Testis (tissue), 3 donors: ENCODE results near the gene SLC51B. TPM values are rescaled to one million over a fixed set of nuclear protein-coding genes. Genes with fewer than 3 reads are reported as not detected.
"Not testable (repeated sequence)": the region's sequence is repeated elsewhere in the genome, so short reads cannot be mapped to it uniquely, and the experiment has no call there.

ENCODE experiments used
- DNase-seq: peaks from one replicate; pipeline ENCODE4 v3.0.0-alpha.2; 2019
- H3K27ac ChIP-seq, 2 donors: fragments of 200-600 bp; sonication (generic); one replicate each; pipeline ENCODE4 v1.5.1; 2019
- H3K27me3 ChIP-seq: fragments of 200-600 bp; sonication (generic); one replicate; pipeline ENCODE4 v1.5.1; 2019
- H3K36me3 ChIP-seq: fragments of 200-600 bp; sonication (generic); one replicate; pipeline ENCODE4 v1.5.1; 2017; ENCODE audit warnings: low read depth; ENCODE audit errors: missing control alignments
- H3K4me1 ChIP-seq: fragments of 200-600 bp; sonication (generic); one replicate; pipeline ENCODE4 v1.5.1; 2019
- H3K4me3 ChIP-seq, 2 donors: fragments of 200-600 bp; sonication (generic); one replicate each; pipeline ENCODE4 v1.5.1; 2017 to 2019
- H3K9me3 ChIP-seq: fragments of 200-600 bp; sonication (generic); one replicate; pipeline ENCODE4 v1.5.1; 2017
- POLR2A ChIP-seq: fragments of 450-650 bp; IDR thresholded peaks from one replicate; pipeline ENCODE4 v1.6.1; 2017; ENCODE audit warnings: antibody characterized with exemption, mild to moderate bottlenecking, moderate library complexity
- WGBS, 2 donors: methylation state at CpG; one replicate each; pipeline ENCODE4 v1.1.5; 2018; 5-methylcytosine and 5-hydroxymethylcytosine counted together
- intact Hi-C: fragments of 100-400 bp; cut with DNase I; formaldehyde crosslinking; loops from one replicate; pipeline ENCODE4 v1.15.1; 2023; ENCODE audit warnings: low total_unique reads
- polyA plus RNA-seq: library from polyadenylated mRNA; stranded (reverse); fragments of 350-450 nt; fragmentation: Illumina TruSeq; extraction: RNeasy Lipid Tissue Mini Kit (QIAGEN cat#74804); gene quantifications from one replicate; pipeline ENCODE4 v1.2.3, GENCODE V29; 2014; ENCODE audit warnings: low read depth, low replicate concordance; ENCODE audit not compliant: insufficient read depth
- total RNA-seq, 2 donors: library from RNA; depleted of rRNA; stranded (reverse); fragments of >200 nt; gene quantifications; one replicate each; pipeline ENCODE4 v1.2.3, GENCODE V29; 2016
- TF ChIP-seq, protein P1 (sequence below), 3 experiments: fragments of 450-650 bp in 2 of 3; fragments of 200-600 bp in 1 of 3; sonication (generic) in 1 of 3; IDR thresholded peaks; one replicate each; pipeline ENCODE4 v1.5.1; 2016 to 2019; ENCODE audit warnings: antibody characterized with exemption in 3 of 3, mild to moderate bottlenecking in 2 of 3, moderate library complexity in 1 of 3

The SLC51B gene
- total and polyA plus RNA-seq, 3 donors from 2014 or later = 1.1 to 13.6 (median 3.8) TPM

DNA sequence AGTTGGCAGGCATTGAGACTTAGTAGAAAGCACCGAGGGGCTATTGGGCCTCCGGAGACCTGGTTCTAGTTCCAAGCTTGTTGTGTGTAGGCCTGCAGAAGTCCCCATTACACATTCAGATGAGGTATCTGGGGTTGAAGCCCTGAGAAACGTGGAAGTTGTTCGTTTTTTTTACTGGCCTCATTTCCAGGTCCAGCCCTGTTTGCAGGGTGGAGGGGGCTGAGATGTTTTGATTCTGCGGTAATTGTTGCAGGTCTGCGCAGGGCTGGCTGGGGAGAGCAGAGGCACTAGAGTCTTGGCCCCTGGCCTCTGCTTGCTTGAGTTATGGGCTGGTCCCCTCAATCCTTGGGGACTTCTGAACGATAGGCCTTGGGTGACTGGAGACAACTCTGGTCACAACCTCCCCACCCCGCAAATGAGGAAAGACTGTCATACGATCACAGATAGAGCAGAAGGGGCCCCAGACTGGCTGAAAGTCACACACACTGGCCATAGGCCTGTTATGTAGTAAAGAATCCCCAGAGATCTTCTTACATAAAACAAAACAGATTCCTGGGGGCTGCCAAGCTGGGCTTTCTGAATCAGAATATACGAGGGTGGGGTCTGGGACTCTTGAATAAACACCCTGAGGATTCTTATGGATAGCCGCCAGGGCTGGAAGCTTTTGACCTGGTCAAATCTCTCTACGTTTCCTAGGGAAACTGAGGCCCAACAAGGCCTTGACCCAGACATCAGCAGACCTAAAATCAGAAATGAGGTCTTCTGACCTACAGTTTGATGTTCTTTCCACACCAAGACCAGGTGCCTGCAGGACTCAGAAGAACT lies 47.0 kb downstream of the SLC51B start:
- intact Hi-C loops = no loop called here
- WGBS, 2 donors = 63 to 71% methylated on average over 10 to 12 of the region's 12 CpGs

GRCh38 chr15:65092911-65093792 lies 48.0 kb downstream of the SLC51B start:
- H3K27ac ChIP-seq = no peak overlapping the region
- no peak for DNase-seq
- intact Hi-C loops = no loop called here

More for the DNA sequence above, 47.0 kb downstream of the SLC51B start:
- no peak overlapping the region for H3K27ac ChIP-seq
- H3K9me3 ChIP-seq = no peaks in the 10 kb centered on the region
- no peak for TF ChIP-seq POLR2A
- TF ChIP-seq, protein P1, sequence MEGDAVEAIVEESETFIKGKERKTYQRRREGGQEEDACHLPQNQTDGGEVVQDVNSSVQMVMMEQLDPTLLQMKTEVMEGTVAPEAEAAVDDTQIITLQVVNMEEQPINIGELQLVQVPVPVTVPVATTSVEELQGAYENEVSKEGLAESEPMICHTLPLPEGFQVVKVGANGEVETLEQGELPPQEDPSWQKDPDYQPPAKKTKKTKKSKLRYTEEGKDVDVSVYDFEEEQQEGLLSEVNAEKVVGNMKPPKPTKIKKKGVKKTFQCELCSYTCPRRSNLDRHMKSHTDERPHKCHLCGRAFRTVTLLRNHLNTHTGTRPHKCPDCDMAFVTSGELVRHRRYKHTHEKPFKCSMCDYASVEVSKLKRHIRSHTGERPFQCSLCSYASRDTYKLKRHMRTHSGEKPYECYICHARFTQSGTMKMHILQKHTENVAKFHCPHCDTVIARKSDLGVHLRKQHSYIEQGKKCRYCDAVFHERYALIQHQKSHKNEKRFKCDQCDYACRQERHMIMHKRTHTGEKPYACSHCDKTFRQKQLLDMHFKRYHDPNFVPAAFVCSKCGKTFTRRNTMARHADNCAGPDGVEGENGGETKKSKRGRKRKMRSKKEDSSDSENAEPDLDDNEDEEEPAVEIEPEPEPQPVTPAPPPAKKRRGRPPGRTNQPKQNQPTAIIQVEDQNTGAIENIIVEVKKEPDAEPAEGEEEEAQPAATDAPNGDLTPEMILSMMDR (IDR thresholded peaks at IDR 0.05) = no peak
- H3K4me1 ChIP-seq = peaks cover 60% of the 10 kb centered on the region
- H3K27me3 ChIP-seq = no peaks in the 10 kb centered on the region
- H3K36me3 ChIP-seq = no peaks in the 10 kb centered on the region
- no peak overlapping the region for H3K4me3 ChIP-seq
- no peak for DNase-seq

DNA sequence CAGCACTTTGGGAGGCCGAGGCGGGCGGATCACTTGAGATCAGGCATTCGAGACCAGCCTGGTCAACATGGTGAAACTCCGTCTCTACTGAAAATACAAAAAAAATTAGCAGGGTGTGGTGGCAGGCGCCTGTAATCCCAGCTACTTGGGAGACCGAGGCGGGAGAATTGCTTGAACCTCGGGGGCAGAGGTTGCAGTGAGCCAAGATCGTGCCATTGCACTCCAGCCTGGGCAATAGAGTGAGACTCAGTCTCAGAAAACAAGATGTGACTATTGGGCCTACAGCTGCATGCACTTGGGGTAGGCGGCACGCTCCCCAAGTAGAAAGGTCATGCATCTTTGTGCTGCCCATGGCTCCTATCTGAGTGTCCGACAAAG lies 48.6 kb downstream of the SLC51B start:
- H3K27ac ChIP-seq, H3K36me3 ChIP-seq, H3K9me3 ChIP-seq, DNase-seq, H3K27me3 ChIP-seq, H3K4me3 ChIP-seq, intact Hi-C loops: not testable (repeated sequence)
- 90 to 97% methylated on average over 13 of the region's 13 CpGs for WGBS, 2 donors
- peaks cover 44% of the 10 kb centered on the region for H3K4me1 ChIP-seq

More at GRCh38 chr15:65092911-65093792, 48.0 kb downstream of the SLC51B start:
- peaks cover 50% of the 10 kb centered on the region for H3K4me1 ChIP-seq
- H3K36me3 ChIP-seq = no peaks in the 10 kb centered on the region
- no peaks in the 10 kb centered on the region for H3K27me3 ChIP-seq
- H3K4me3 ChIP-seq = no peak overlapping the region
- TF ChIP-seq, protein P1 (IDR thresholded peaks at IDR 0.05) = no peak
- no peak for TF ChIP-seq POLR2A
- H3K9me3 ChIP-seq = no peaks in the 10 kb centered on the region
- WGBS, 2 donors = 90 to 92% methylated on average over 11 to 17 of the region's 17 CpGs

GRCh38 chr15:65094294-65094995 lies 49.3 kb downstream of the SLC51B start:
- no peak overlapping the region for H3K4me3 ChIP-seq
- no peaks in the 10 kb centered on the region for H3K9me3 ChIP-seq
- intact Hi-C loops = no loop called here
- H3K27ac ChIP-seq = no peak overlapping the region
- WGBS, 2 donors = 77 to 95% methylated on average over 7 to 14 of the region's 14 CpGs
- no peaks in the 10 kb centered on the region for H3K27me3 ChIP-seq
- no peaks in the 10 kb centered on the region for H3K36me3 ChIP-seq
- TF ChIP-seq, protein P1 (IDR thresholded peaks at IDR 0.05) = no peak
- no peak for TF ChIP-seq POLR2A
- peaks cover 37% of the 10 kb centered on the region for H3K4me1 ChIP-seq
- no peak for DNase-seq
